Measurements from ENCODE around the gene LAMA4.

The LAMA4 gene

DNA sequence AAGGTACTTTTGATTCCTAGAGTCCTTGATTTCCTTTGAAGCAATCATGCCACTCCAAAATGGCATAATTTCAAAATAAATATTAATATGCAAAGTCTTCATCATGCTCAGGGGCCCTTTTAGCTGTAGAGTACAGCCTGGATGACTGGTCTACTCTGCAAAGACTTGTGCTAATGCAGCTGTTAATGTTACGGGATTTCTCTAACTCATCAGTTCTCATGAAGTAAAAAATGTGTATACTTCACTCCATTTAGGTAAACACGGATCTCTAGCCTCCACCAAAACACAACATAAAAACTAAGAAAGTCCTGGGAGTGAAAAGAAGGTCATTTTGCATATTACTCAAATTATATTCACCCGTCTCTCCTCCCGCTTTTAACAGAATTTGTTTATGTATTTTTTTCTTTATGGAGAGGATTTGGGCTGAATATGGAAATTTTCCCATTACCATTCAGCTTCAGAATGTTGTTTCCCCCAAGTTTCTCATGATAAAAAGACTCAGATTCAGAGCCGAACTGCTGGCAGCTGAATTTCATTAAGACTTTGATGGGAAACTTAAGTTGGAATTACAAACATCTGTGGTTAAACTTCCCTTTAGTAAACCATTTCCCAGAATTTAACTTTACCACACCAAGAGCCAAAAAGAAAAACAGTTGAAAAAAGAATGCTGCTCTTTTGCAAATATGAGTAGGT, 8.7 kb downstream of the LAMA4 start:
- in situ Hi-C loops (cut with HindIII; ENCODE audit: low sequenced_read_pairs) = no loop called here
- TF ChIP-seq, protein P1, sequence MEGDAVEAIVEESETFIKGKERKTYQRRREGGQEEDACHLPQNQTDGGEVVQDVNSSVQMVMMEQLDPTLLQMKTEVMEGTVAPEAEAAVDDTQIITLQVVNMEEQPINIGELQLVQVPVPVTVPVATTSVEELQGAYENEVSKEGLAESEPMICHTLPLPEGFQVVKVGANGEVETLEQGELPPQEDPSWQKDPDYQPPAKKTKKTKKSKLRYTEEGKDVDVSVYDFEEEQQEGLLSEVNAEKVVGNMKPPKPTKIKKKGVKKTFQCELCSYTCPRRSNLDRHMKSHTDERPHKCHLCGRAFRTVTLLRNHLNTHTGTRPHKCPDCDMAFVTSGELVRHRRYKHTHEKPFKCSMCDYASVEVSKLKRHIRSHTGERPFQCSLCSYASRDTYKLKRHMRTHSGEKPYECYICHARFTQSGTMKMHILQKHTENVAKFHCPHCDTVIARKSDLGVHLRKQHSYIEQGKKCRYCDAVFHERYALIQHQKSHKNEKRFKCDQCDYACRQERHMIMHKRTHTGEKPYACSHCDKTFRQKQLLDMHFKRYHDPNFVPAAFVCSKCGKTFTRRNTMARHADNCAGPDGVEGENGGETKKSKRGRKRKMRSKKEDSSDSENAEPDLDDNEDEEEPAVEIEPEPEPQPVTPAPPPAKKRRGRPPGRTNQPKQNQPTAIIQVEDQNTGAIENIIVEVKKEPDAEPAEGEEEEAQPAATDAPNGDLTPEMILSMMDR (IDR thresholded peaks at IDR 0.05; ENCODE audit: low read depth, low read length, missing control alignments) = no peak
- peak; percentile 92 for DNase-seq (ENCODE audit: low read depth)
- H3K4me3 ChIP-seq (ENCODE audit: low read depth, low read length) = no peak overlapping the region

DNA sequence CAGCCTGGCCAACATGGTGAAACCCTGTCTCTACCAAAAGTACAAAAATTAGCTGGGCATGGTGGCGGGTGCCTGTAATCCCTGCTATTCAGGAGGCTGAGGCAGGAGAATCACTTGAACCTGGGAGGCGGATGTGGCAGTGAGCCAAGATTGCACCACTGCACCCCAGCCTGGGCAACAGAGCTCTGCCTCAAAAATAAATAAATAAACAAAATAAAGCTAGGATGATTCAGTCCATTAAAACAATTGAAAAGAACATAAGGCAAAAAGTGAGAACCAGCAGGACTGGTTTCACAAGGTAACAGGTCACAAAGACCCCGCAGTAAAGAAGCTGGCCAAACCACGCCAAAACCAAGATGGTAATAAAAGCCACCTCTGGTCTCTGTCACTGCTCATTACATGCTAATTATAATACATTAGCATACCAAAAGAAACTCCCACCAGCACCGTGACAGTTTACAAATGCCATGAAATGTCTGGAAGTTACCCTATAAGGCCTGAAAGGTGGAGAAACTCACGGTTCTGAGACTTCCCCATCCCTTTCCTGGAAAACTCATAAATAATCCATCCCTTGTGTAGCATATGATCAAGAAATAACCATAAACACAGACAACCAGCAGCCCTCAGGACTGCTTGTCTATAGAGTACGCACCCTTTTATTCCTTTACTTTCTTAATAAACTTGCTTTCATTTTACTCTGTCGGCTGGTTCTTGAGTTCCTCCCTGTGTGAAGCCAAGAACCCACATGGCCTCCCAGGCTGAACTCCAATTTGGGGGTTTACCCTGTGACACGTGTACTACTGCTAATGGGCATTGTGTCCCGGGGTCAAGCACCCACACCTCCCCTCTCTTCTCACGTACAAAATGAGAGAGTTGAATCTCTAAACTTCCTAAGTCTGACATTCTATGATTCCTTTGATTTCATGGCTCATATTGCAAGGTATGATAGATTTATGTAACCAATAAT, 10.2 kb downstream of the LAMA4 start:
- TF ChIP-seq, protein P1 (IDR thresholded peaks at IDR 0.05; ENCODE audit: low read depth, low read length, missing control alignments) = no peak
- DNase-seq (ENCODE audit: low read depth) = no peak
- no peak overlapping the region for H3K4me3 ChIP-seq (ENCODE audit: low read depth, low read length)
- in situ Hi-C loops (cut with HindIII; ENCODE audit: low sequenced_read_pairs) = no loop called here

DNA sequence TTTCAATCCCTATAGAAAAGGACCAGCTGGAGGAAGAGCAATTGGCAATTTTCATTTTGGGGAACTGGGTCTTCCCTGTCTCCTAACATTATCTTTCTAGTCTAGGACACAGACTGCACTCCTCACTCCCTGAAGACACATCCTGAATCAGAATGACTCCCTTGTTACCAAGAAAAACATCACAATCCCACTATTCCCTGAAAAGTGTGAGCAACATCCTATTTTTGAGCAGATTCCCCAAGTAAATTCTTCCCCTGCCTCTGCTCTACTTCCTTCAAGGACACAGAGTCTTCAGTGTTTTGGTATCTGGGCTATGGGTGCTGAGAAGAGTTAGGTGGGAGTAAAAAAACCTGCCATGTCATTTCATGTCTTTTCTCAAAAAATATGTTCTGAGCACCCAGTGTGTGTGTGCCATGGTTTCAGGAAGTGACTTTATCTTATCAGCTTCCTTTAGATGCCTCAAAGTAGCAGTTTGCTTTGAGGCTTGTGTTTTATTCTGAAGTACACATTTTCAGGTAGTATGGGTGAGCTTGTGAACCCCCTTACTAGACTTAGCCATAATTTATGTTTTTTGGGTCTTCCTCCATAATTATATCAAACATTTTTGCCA, 12.4 kb downstream of the LAMA4 start:
- in situ Hi-C loops (cut with HindIII; ENCODE audit: low sequenced_read_pairs) = no loop called here
- H3K4me3 ChIP-seq (ENCODE audit: low read depth, low read length) = no peak overlapping the region
- TF ChIP-seq, protein P1 (IDR thresholded peaks at IDR 0.05; ENCODE audit: low read depth, low read length, missing control alignments) = no peak
- DNase-seq (ENCODE audit: low read depth) = no peak

DNA sequence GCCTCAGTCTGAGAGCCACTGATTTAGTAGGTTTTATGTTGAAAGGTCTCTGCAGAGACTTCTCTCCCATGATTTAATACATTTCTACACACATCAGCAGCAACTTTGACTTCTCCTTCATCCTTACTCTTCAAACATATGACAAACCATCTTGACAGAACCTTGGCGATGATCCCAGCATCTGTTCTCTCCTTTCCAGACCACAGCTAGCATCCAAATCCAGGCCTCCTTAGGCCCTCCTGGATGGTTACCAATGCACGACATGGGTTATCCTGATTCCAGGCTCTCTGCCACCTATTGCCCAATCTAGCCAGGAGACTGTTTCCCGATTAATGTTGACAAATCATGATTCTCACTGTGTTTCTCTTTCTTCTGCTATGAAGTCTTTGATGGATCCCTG, 16.8 kb downstream of the LAMA4 start:
- peak; percentile 94 for DNase-seq (ENCODE audit: low read depth)
- in situ Hi-C loops (cut with HindIII; ENCODE audit: low sequenced_read_pairs) = no loop called here
- TF ChIP-seq, protein P1 (IDR thresholded peaks at IDR 0.05; ENCODE audit: low read depth, low read length, missing control alignments) = no peak

DNA sequence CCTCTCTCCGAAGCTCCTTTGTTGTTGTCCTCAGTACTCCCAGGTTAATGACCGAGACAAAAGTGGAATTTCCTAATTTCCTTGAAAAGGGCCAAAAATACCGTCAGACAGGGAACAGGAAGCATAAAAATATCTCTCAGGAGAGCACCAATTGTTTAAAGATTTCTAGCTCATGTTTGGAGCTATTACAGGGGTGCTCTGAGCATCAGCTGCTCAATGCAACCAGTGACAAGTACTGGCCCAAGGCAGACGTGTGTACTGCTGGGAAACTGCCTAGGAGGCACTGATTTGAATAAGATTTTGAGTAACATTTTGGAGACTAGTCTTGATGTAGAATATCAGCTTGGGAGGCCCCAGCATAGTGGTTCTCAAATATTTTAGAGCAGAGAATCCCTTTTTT, 17.3 kb downstream of the LAMA4 start:
- in situ Hi-C loops (cut with HindIII; ENCODE audit: low sequenced_read_pairs) = no loop called here
- DNase-seq (ENCODE audit: low read depth) = no peak
- TF ChIP-seq, protein P1 (IDR thresholded peaks at IDR 0.05; ENCODE audit: low read depth, low read length, missing control alignments) = no peak
- H3K4me3 ChIP-seq (ENCODE audit: low read depth, low read length) = no peak overlapping the region

More for the DNA sequence above, 16.8 kb downstream of the LAMA4 start:
- no peak overlapping the region for H3K4me3 ChIP-seq (ENCODE audit: low read depth, low read length)

DNA sequence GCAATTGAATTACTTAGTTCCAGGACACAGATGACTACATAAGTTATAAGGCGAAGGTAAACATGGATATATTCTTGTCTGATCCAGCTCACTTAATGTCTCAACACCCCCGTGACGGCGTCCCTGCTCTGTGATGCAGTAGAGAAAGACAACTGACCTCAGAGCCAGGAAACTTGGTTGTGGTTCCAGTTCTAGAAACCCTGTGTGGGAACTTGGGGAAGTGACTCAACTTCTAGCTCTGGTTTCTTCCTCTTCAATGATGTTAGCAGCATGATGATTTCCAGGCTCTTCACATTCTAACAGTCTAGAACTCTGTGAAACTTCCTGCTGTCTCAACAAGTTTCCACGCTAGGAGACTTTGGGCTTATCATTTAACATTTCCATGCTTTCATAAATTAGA, 18.4 kb downstream of the LAMA4 start:
- TF ChIP-seq, protein P1 (IDR thresholded peaks at IDR 0.05; ENCODE audit: low read depth, low read length, missing control alignments) = no peak
- no peak overlapping the region for H3K4me3 ChIP-seq (ENCODE audit: low read depth, low read length)
- no peak for DNase-seq (ENCODE audit: low read depth)
- in situ Hi-C loops (cut with HindIII; ENCODE audit: low sequenced_read_pairs) = no loop called here

All from astrocyte of the cerebellum (primary cell).